Stimulated activated CD4-positive, alpha-beta T cell treated with anti-CD3 and anti-CD28 coated beads, Interleukin-2, amount 100 ng/mL, for 4 hours (primary cell): ENCODE results near the gene EHD3.

Experiments
- DNase-seq: peaks from one replicate; pipeline ENCODE4 v3.0.0-alpha.2; 2020; ENCODE audit warnings: low read depth

EHD3 gene

DNA sequence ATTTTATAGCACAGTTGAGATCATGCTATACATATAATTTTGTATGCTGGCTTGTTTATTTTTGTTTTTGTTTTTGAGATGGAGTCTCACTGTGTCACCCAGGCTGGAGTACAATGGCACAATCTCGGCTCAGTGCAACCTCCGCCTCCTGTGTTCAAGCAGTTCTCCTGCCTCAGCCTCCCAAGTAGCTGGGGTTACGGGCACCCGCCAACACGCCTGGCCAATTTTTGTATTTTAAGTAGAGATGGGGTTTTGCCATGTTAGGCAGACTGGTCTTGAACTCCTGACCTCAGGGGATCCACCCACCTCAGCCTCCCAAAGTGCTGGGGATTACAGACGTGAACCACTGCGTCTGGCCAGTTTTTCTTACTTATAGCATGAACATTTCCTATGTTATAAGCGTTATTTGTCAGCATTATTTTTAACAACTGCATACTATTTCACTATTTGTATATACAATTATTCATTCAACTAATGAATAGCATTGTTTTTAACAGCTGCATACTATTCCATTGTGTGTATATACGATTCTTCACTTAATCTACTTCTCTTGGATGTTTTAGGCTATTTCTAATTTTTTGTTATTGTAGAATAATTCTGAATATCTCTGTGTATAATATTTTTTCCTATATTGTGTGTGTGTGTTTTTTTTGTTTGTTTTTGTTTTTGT is 3.5 kb downstream of the EHD3 start:
- no peak for DNase-seq

DNA sequence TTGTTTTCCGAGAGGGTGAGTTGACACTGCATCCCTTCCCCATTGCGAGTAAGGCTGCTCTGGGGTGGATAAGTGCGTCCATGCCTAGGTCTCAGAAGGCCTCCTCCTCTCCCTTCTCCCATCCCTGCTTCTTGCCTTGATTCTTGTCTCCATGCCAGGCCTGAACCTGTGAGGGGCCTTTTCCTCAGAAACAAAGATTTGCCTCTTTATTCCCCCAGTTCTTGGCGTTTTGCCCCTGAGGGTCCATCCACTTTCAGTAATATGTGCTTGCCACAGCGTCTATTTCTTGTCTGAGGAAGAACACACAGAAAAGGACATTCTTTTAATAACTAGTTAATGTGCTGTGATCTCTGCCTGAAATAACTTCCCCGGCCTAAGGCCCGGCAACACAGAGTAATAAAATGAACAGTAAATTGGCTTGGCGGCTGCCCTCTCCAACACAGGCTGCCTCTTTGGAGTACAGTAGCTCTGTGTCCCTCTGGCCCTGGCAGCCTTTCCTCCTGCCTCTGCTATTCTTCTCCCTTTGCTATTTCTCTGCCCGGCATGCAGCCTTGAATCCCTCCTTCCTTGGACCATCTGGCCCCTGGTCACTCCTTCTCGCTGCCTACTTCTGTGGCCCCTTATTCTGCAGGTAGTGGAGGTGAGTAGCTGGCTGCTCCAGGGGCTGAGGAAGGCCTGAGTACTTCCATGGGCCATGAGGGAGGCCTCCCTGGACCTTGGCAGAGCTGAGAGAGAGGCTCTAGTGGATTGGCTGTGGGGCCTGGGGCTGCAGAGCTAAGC is 4.4 kb downstream of the EHD3 start:
- DNase-seq: no peak

DNA sequence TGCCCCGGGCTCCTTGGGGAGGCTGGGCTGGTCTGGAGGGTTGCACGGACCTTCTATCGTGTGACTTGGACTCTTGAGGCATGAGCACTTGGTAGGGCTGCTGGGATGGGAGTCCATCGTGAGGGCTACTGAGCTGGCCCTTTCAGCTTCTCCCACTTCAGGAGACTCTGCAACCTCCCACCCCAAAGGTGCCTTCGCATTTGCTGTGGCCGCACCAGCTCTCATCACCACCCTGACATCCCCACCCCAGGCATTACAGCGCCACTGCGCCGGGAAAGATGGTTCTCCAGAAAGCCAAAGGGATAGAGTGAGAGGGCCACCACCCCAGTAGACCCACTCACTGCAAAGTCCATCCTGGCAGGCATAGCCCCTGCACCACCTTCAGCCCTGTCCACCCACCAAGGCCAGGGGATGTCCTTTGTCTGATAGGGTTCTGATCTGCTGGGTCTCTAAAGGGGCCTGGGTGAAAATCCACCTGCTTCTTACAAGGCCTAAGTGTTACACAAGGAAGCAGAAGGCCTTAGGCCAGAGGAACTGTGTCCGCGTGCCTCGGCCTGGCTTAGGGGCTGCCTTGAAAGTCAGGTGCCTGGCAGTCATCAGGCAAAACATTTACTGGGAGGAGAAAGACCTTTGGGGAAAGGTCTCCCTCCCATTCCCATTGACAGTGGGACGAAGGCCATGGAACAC is 5.1 kb downstream of the EHD3 start:
- no peak for DNase-seq

DNA sequence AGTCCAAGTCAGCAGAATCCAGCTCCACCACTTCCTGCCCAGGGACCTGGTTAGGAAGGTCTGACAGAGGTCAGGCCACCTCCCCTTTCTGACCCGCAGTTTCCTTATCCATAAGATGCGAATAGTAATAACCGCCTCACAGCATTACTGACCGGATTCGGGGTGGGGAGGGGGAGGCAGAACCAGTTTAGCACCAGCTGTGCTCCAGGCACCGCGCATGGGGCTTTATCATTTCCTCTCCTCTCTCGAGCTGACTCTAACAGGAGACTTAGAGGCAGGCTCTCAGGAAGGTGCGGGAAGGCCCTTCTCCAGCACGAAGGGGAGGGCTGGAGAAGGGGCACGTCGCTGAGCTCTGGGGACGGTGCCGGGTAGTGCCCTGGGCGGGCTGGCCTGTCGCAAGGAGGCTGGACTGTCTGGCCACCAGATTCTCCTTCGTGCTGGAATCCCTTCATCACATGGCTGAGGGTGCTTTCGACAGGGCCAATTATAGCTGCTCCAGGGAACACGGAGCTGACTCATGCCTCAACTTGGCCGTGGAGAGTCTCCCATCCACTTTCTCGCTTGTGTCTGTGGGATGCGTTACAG is 5.7 kb downstream of the EHD3 start:
- DNase-seq: no peak

DNA sequence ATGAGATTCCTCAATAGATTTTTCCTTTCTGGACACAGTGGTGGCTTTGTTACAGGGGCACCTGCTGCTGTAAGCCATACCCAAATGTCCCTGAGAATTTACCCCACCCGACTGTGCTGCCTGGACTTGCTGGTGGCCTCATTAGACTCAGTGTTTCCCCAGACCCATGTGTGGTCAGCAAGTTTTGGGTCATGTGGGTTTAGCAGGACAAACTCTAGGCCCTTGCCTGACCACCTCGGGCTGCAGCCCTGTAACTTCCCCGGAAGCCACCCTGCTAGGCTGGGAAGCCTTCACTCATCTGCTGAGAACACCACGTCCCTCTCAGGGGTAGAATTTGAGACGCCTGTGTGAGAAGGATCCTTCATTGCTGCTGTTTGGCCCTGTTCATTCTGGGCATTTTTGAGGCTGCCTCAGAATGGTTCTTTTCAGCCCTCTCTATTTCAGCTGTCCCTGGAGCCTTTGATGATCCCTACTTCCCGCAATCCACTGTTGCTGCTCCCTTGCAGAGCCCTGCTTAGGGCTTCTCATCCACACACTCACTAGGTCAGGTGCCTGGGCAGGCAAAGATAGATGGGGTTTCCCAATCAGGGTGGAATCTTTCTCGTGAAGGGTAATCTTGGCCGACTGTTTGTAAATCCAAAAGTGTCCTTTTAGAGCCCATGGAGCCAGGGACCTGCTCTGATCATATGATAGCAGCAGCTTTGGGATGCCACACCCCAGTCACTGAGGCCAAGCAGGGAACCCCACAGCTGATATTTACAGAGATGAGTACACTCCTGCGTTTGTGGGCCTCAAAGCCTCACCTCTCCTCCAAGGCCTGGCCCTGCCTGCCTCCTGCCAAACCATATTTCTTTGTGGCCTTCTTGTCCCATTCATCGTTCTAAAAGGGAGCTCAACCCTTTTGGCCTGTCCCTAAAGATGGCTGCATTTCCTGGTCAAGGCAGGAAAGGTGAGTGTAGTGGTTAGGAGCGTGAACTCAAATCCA is 6.7 kb downstream of the EHD3 start:
- no peak for DNase-seq

DNA sequence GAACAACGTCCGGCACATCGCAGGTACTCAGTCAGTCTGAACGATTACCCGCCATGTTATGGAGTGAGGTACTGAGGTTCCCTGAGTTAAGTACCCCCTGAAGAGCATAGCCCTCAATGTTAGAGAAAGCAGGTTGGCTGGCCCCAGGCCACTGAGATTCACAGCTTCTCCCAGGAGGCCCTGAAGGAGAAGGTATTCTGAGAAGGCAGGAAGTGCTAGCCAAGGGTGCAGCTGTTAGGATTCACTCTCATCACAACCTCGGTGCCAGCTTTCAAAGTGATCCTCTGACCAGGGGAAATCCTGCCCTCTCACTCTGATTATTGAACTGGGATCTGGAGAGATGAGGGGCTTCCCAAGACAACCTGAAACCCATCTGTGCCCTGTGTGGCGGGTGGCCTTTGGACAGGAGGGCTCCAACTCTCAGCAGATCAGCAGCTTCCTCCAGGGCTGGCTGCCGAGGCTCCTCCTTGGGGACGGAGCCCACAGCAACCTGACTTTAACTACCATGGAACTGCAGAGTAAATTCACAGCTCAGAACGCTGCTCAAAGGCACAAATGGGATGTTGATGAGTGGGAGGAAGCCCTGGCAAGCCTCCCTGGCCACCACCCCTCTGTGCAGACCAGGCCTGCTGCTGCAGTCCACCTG is 7.8 kb downstream of the EHD3 start:
- no peak for DNase-seq

DNA sequence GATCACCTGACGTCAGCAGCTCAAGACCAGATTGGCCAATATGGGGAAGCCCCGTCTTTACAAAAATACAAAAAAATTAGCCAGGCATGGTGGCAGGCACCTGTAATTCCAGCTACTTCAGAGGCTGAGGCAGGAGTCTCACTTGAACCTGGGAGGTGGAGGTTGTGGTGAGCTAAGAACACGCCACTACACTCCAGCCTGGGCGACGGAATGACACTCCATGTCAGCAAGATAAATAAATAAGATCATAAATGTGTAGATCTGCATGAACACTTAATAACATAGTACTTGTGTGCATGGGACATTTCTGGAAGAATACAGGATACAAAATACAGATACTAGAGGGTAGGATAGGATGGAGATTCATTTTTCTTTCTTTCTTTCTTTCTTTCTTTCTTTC is 9.1 kb downstream of the EHD3 start:
- DNase-seq: no peak

DNA sequence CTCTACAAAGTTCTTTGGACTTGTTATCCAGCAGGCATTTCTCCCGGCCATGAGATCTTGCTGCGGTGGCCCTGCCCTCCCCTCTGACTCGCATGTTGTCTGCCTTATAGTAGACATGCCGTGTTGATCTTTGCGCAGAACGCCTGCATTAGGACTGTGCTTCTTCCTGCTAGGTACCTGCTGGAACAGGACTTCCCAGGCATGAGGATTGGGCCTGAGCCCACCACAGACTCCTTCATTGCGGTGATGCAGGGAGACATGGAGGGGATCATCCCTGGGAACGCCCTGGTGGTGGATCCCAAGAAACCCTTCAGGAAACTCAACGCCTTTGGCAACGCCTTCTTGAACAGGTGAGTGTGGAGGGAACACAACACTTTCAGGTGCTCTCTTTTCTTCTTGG is 10.1 kb downstream of the EHD3 start:
- DNase-seq: no peak

DNA sequence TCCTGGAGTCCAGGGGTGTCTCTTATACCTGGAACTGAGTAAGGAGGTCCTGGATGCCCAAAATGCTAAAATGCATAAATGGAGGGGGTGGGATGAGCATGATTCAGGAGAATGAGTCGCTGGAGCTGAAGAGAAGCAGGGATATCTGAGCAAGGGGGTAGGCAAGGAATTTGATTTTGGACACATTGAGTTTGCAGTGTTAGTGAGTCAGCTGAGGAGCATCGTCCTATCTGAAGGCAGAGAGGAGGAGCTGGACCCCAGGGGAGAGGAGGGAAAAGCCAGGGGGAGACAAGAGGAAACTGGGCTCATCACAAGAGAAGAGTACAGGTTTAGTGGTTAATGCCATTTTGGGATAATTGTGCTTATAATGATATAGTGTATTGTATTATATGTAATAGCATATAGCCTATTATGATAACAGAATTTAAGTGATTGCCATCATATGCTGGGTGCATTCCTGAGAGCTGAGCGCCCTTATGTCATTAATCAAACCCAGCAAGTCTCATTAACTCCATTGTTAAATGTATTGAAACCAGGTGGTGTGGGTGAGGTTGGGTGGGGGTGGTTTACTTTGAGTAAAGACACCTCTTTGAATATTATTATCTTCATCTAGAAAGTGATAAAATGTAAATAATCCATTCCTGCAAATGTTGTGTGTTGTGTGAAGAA is 12.4 kb downstream of the EHD3 start:
- DNase-seq: no peak

DNA sequence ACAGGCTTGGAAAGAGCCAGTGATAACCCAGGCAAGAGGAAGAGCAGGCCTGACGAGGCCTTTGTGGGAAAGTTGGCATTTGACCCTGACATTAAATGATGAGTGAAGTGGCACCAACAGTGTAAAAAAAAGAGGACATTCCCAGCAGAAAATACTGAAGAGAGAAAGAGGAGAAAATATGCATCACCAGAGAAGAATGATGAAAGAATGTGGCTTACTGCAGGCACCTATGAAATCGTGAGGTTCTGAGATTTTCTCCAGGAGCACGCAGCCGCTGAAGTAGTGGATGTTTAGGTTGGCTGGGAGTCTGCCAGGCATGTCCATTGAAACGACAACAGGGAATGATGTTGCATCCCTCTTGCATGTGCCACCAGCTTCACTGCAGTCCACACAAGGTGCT is 13.8 kb downstream of the EHD3 start:
- DNase-seq: no peak

DNA sequence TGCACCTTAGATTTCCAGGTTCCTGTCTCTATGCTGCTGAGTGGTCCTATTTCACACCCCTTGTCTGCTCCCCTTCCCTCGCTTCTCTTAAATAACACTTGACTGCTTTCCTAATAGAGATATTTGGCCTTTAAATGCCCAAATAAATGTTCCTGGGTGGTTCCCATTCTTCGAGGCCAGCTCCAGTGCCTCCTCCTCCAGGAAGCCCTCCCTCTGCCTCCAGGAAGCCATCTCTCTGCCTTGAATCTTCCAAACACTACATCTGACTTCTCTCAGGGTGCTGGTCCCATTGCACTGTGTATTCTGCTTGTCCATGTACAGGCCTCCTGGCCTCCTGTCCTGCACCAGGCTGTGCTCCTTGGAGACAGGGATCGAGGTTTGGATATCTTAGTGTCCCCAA is 14.2 kb downstream of the EHD3 start:
- no peak for DNase-seq

DNA sequence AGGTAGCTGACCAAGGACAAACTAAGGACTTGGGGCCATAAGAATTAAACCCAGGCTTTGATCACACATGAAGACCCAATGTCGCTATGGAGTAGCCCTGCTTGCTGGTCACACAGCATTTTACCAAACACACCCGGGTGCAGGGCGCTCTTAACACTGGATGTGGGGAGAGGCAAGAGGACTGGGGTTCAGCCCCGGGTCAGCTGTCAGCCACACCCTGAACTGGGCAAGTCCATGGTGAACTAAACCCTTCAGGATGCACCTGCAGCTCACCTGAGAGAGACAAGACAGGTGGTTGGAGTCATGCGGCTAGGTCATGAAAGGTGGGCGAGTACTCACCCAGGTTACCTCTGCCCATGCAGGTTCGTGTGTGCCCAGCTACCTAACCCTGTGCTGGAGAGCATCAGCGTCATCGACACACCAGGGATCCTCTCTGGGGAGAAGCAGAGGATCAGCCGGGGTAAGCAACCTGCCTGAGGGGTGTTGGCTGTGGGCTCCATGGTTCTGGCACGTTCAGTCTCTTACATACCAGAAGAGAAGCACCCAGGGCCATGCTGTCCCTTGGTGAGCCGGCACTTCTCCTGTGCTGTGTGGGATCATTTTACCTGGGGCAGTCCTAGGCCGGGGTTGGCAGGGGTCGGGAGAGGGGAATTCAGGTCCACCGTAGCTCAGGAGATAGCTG is 15.2 kb downstream of the EHD3 start:
- no peak for DNase-seq

DNA sequence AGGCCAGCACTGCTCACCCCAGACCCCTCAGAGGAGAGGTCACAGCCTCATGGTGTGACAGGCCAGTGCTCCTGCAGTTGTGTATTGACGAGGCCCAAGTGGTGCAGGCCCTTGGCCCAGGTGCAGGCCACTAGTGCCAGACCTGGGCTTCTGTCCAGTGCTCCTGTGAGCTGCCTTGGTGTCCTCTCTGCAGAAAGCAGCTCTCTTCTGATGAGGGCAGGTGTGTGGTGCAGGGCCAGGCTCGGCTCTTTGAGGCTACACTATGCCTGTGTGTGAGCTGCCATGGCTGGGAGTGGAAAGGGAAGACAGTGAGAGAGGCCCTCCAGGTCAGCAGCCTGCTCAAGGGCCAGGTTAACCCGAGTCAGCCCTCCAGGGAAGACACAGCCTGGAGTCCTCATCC is 17.1 kb downstream of the EHD3 start:
- no peak for DNase-seq

DNA sequence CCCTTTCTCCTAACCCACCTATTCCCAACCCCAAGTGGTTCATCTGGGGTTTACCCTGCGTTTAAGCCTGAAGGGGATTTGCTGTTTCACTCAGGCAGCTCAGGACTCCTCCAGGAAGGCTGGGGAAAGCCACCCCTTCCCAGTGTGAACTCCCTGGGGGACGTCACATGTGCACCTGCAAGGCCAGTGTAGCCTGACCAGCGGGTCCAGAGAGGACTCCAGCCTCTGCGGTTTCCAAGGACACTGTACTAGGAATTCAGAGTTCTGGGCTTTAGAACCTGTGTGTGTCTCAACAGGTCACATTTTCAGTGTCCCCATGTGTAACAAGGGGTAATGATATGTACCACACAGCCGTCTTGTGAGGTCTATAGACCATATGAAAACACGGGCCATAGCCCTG is 17.9 kb downstream of the EHD3 start:
- DNase-seq: no peak

DNA sequence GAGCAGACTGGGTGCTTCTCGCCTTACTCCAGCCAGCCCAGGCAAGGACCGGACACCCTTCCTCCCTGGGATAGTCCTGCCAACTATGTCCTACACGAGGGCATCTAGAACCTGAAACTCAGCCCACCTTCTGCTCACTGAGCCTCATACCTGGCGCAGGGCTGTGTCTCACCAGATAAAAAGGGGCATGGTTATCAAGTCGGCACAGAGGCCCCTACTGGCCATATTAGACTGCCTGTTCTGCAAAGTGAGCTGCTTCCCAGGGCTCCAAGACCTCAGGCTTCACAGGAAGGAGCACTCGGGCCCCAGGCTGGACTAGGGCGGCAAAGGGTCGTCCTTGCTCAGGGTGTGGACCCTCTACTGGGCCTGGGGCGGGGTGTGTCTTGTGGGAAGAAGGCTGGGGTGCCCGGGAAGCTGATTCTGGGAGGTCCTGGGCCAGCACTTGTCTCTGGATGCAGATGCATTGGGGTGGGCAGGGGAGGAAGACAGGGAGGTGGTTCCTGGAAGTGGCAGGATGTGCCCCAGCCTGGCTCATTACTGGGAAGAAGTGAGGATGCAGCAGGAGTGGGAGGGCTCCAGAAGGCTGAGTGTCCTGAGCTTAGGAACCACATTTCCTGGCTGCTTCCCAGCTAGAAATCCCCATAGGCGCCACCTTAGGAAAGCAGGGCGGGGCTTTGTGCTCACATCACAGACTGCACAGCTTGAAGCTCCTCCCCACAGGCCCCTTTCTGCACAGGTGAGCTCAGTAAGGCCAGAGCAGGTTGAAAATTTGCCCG is 19.6 kb downstream of the EHD3 start:
- DNase-seq: no peak

DNA sequence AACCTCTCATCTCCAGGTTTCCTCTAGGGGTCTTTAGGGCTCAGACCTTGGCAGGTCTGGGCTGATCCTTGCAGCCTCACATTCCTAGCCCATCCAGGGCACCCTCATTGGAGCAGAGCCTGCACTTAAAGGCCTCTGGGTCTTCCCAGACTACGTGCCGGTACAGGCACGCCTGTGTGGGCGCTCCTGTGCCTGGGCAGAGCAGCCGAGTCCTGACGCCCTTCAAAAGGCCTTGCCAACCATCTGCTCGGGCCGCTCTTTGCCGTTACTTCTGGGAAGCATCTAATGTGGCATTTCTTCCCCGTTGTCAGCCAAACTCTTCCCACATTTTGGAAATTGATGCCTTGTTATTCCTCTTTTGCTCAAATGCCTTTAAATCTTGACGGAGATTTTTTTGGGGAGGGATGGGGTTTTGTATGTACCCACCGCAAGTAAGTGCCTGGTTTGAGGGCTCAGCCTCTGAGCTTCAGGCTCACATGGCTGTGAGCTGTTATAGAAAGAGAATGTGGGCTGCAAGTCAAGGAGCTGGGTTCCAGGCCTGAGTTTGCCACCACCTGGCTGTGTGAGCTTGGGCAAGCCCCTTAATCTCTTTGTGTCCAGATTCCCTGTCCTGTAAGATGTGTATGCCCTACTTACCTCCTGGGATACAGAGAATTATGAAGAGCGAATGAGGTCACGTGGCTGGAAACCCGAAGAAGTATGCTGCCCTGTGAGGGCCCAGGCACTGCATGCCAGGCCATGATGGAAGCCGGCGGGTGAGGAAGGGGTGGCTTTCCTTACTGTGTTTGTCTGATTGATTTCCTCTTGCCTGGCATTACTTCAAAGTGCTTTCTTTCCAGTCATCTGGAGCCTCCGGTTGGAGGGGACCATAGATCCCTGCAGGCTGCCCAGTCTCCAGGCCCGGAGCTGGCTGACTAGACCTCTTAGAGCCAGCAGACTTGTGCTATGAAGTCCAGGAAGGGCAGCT is 20.6 kb downstream of the EHD3 start:
- DNase-seq: no peak

DNA sequence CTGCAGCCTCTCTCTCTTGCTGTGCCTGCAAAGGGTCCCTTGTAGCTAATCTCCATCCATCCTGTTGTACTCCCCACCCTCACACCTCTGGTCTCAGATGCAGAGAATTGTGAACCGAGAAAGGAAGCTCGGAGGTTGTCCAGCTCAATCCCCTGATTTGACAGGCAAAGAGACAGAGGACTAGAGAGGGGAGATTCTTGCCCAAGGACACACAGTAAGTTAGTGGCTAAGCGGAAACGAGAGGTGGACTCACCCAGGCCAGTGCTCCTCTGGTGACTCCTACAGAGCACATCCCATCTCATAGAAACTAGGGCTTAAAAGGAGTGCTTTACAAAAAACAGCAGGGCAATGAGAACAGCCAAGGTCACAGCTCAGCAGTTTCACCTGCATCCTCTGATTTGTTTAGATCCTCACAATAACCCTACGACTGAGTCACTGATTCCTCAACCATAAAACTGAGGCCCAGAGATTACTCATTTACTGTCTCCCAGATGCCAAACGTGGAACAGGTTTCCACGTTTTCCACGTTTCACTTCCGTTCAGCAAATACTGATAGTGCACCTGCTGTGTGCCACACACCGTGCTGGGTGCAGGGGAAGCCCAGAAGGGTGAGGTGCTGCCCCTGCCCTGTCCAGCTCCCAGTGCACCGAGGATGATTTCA is 22.1 kb downstream of the EHD3 start:
- DNase-seq: no peak
